OCI-LY1 (cell line): ENCODE data around the gene HEATR1.

ENCODE experiments used
- H2AFZ ChIP-seq: fragments of 200-600 bp; sonication (generic), shearing (Covaris generic); 2 replicates; pipeline ENCODE4 v1.6.0; 2014; ENCODE audit warnings: antibody characterized with exemption, mild to moderate bottlenecking, low read length
- H3F3A ChIP-seq: fragments of 200-600 bp; sonication (generic), shearing (Covaris generic); 2 replicates; pipeline ENCODE4 v1.6.0; 2014; ENCODE audit warnings: mild to moderate bottlenecking, antibody characterized with exemption, low read length, moderate library complexity; ENCODE audit not compliant: insufficient read depth
- H3K27ac ChIP-seq: fragments of 200-600 bp; sonication (generic); 2 replicates; pipeline ENCODE4 v1.5.1; 2014; ENCODE audit warnings: low read length, mixed run types, mild to moderate bottlenecking, low read depth; ENCODE audit not compliant: poor library complexity, severe bottlenecking
- H3K27me3 ChIP-seq: fragments of 200-600 bp; sonication (generic); 2 replicates; pipeline ENCODE4 v1.6.0; 2014; ENCODE audit warnings: antibody characterized with exemption, mild to moderate bottlenecking, low read length, moderate library complexity; ENCODE audit not compliant: insufficient read depth
- H3K36me3 ChIP-seq: fragments of 200-600 bp; sonication (generic); 2 replicates; pipeline ENCODE4 v1.6.1; 2014; ENCODE audit warnings: mild to moderate bottlenecking, antibody characterized with exemption, low read length, moderate library complexity, mixed read lengths; ENCODE audit not compliant: insufficient read depth
- H3K4me1 ChIP-seq: fragments of 200-600 bp; sonication (generic); 2 replicates; pipeline ENCODE4 v1.5.1; 2014; ENCODE audit warnings: mild to moderate bottlenecking, low read length, moderate library complexity; ENCODE audit not compliant: insufficient read depth, severe bottlenecking
- H3K4me2 ChIP-seq: fragments of 200-600 bp; sonication (generic), shearing (Covaris generic); 2 replicates; pipeline ENCODE4 v1.6.1; 2014; ENCODE audit warnings: low read length
- H3K4me3 ChIP-seq: fragments of 200-600 bp; sonication (generic); 2 replicates; pipeline ENCODE4 v1.5.1; 2014; ENCODE audit warnings: low read length, low read depth, mild to moderate bottlenecking, mixed read lengths; ENCODE audit not compliant: poor library complexity, severe bottlenecking
- H3K79me2 ChIP-seq: fragments of 200-600 bp; shearing (Covaris generic); 2 replicates; pipeline ENCODE4 v1.6.1; 2016; ENCODE audit warnings: mixed run types, low read length, mixed read lengths; ENCODE audit not compliant: insufficient read depth
- H3K9ac ChIP-seq: fragments of 200-600 bp; sonication (generic), shearing (Covaris generic); 2 replicates; pipeline ENCODE4 v1.6.1; 2014; ENCODE audit warnings: mild to moderate bottlenecking, low read length, mixed read lengths
- H3K9me2 ChIP-seq: fragments of 200-600 bp; sonication (generic), shearing (Covaris generic); 2 replicates; pipeline ENCODE4 v1.6.1; 2014; ENCODE audit warnings: low read depth, mild to moderate bottlenecking, low read length, mixed read lengths
- H3K9me3 ChIP-seq: fragments of 200-600 bp; shearing (Covaris generic); 2 replicates; pipeline ENCODE4 v1.6.1; 2014; ENCODE audit warnings: low read length, mixed read lengths
- H4K20me1 ChIP-seq: fragments of 200-600 bp; sonication (generic), shearing (Covaris generic); 2 replicates; pipeline ENCODE4 v1.6.0; 2016; ENCODE audit warnings: mild to moderate bottlenecking, low read length; ENCODE audit not compliant: insufficient read depth
- CTCF ChIP-seq: fragments of 200-600 bp; sonication (generic), shearing (Covaris generic); IDR thresholded peaks from 2 replicates; pipeline ENCODE4 v1.5.1; 2017; ENCODE audit warnings: mild to moderate bottlenecking, antibody characterized with exemption, low read length, moderate library complexity, mixed read lengths
- EZH2 ChIP-seq: fragments of 200-600 bp; sonication (generic), shearing (Covaris generic); IDR thresholded peaks from 2 replicates; pipeline ENCODE4 v1.8.0; 2017; ENCODE audit warnings: borderline replicate concordance, mixed run types, mild to moderate bottlenecking, antibody characterized with exemption, low read length, moderate library complexity, mixed read lengths

Gene HEATR1

DNA sequence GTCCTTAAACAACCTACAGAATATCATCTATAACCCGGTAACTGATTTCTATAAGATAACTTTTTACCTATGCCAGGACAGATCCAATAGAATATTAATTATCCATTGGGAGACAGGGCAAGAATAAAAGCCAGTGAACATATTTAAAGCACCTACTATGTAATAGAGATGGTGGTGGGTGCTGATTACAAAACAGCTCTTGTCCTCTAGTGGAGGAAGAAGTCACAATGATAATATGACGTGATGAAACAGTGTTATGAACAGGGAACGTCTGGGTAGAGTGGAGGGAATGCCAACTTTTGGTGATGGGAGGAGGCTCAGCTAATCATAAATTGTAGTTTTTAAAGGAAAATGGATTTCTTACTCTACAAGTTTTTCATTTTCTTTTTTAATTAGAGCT is 78.2 kb downstream of the HEATR1 start:
- H3K9me3 ChIP-seq = no peaks in the 10 kb centered on the region
- no peak overlapping the region for H2AFZ ChIP-seq
- no peaks in the 10 kb centered on the region for H3K9me2 ChIP-seq
- no peak overlapping the region for H3K9ac ChIP-seq
- H3K79me2 ChIP-seq = no peaks in the 10 kb centered on the region
- H3K27ac ChIP-seq = no peak overlapping the region
- H3K36me3 ChIP-seq = no peaks in the 10 kb centered on the region
- H4K20me1 ChIP-seq = no peaks in the 10 kb centered on the region
- no peaks in the 10 kb centered on the region for H3F3A ChIP-seq
- H3K27me3 ChIP-seq = no peaks in the 10 kb centered on the region; the same call in 1 of the 2 replicates
- no peak overlapping the region for H3K4me3 ChIP-seq
- TF ChIP-seq CTCF (no peak), EZH2 (no peak)
- H3K4me2 ChIP-seq = no peak overlapping the region
- peaks cover 14% of the 10 kb centered on the region for H3K4me1 ChIP-seq

GRCh38 chr1:236524895-236525184 is 79.5 kb downstream of the HEATR1 start:
- Histone ChIP-seq H3F3A (no peaks in the 10 kb centered on the region), H3K9ac (no peak overlapping the region), H4K20me1 (no peaks in the 10 kb centered on the region), H3K4me2 (peak overlapping the region; percentile 87), H2AFZ (no peak overlapping the region), H3K27me3 (no peaks in the 10 kb centered on the region; the same call in 1 of the 2 replicates), H3K9me3 (no peaks in the 10 kb centered on the region), H3K36me3 (no peaks in the 10 kb centered on the region), H3K9me2 (no peaks in the 10 kb centered on the region), H3K4me1 (peaks cover 14% of the 10 kb centered on the region), H3K4me3 (peak overlapping the region; percentile 62), H3K79me2 (no peaks in the 10 kb centered on the region), H3K27ac (no peak overlapping the region)
- TF ChIP-seq CTCF = no peak
- TF ChIP-seq EZH2 = no peak

DNA sequence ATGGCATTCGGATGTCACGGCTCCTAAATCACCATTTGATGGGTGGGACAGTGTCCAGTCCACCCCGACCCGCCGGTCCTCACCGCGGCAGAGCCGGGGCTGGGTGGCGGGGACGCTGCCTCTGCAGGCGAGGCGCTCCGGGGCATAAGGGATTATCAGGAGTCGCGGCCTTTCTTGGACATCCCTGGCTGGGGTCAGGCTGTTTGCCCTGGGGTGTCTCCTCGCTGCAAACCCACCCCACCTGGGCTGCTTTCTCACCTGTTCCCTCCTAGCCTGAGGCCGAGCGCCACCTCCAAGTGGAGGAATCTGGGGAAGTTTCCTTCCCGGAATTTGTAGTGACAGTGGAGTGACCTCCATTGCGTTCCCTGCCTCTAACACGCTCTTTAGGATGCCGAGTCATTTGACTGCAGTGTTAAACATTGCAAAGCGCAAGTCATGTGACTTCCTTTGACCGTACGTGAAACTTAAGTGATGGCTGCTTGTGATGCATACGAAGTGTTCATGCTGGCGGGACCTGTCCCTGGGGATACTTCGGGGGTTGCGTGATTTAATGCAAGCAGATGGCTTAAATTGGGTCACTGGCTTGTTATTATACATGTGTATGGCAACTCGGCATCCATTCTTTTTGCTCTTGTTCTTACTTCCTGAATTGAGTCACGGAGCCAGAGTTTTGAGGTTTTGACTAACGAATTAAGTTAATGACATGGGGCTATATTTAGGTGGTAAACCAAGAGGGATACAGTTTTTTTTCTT is 80.0 kb downstream of the HEATR1 start:
- no peaks in the 10 kb centered on the region; the same call in 1 of the 2 replicates for H3K27me3 ChIP-seq
- TF ChIP-seq EZH2 (no peak), CTCF (no peak)
- H3K9me2 ChIP-seq = no peaks in the 10 kb centered on the region
- no peaks in the 10 kb centered on the region for H3K9me3 ChIP-seq
- H3K9ac ChIP-seq = peak overlapping the region; percentile 34; the same call in 1 of the 2 replicates
- H3K36me3 ChIP-seq = no peaks in the 10 kb centered on the region
- no peaks in the 10 kb centered on the region for H4K20me1 ChIP-seq
- peaks cover 14% of the 10 kb centered on the region for H3K4me1 ChIP-seq
- no peaks in the 10 kb centered on the region for H3K79me2 ChIP-seq
- H2AFZ ChIP-seq = peak overlapping the region; percentile 11; the same call in 1 of the 2 replicates
- peak overlapping the region; percentile 62 for H3K4me3 ChIP-seq
- no peak overlapping the region for H3K27ac ChIP-seq
- H3F3A ChIP-seq = no peaks in the 10 kb centered on the region
- peak overlapping the region; percentile 87 for H3K4me2 ChIP-seq
